C1 segment of cervical spinal cord (tissue), 14 donors: Measurements from ENCODE around the gene ATXN7L3.

Experiments used
- DNase-seq, 14 donors: peaks; one replicate each; lab custom pipeline; 2025; lab: John Stamatoyannopoulos, UW

ATXN7L3 gene

GRCh38 chr17:44218344-44219107 is 18.8 kb upstream of the ATXN7L3 start:
- peak in 13 of 14 donors; percentile 31 to 90 (median 83) for DNase-seq

GRCh38 chr17:44217738-44218343 is 18.2 kb upstream of the ATXN7L3 start:
- peak in 2 of 14 donors; percentile 51 to 54 for DNase-seq

GRCh38 chr17:44216694-44217093 is 17.0 kb upstream of the ATXN7L3 start:
- no peak for DNase-seq

GRCh38 chr17:44216173-44216572 is 16.5 kb upstream of the ATXN7L3 start:
- no peak for DNase-seq

- no peak for DNase-seq
Measured at GRCh38 chr17:44214896-44215295, 15.2 kb upstream of the ATXN7L3 start.

- no peak for DNase-seq
Measured at GRCh38 chr17:44214230-44214494, 14.5 kb upstream of the ATXN7L3 start.

GRCh38 chr17:44213403-44214229 is 13.9 kb upstream of the ATXN7L3 start:
- no peak for DNase-seq

GRCh38 chr17:44212507-44213402 is 13.1 kb upstream of the ATXN7L3 start:
- DNase-seq = no peak

GRCh38 chr17:44211281-44212265 is 11.9 kb upstream of the ATXN7L3 start:
- no peak for DNase-seq

- DNase-seq = peak in 13 of 14 donors; percentile 54 to 92 (median 81)
Measured at GRCh38 chr17:44210342-44211192, 10.9 kb upstream of the ATXN7L3 start.

GRCh38 chr17:44209786-44210341 is 10.2 kb upstream of the ATXN7L3 start:
- DNase-seq = no peak

- DNase-seq = no peak
Measured at GRCh38 chr17:44207743-44208142, 8.1 kb upstream of the ATXN7L3 start.

- no peak for DNase-seq
Measured at GRCh38 chr17:44207319-44207718, 7.6 kb upstream of the ATXN7L3 start.

GRCh38 chr17:44206825-44207155 is 7.1 kb upstream of the ATXN7L3 start:
- DNase-seq = no peak

- DNase-seq = no peak
Measured at GRCh38 chr17:44205962-44206824, 6.5 kb upstream of the ATXN7L3 start.

GRCh38 chr17:44204441-44204882 is 4.8 kb upstream of the ATXN7L3 start:
- no peak for DNase-seq

GRCh38 chr17:44203731-44204440 is 4.2 kb upstream of the ATXN7L3 start:
- no peak for DNase-seq

- no peak for DNase-seq
Measured at GRCh38 chr17:44202756-44203155, 3.1 kb upstream of the ATXN7L3 start.
